Measurements from ENCODE around the gene RHOT1. TPM values are rescaled to one million over a fixed set of nuclear protein-coding genes. Genes with fewer than 3 reads are reported as not detected.

The RHOT1 gene
- total and polyA plus RNA-seq, 10 donors, result 21.2 to 57.1 (median 33.6) TPM

DNA sequence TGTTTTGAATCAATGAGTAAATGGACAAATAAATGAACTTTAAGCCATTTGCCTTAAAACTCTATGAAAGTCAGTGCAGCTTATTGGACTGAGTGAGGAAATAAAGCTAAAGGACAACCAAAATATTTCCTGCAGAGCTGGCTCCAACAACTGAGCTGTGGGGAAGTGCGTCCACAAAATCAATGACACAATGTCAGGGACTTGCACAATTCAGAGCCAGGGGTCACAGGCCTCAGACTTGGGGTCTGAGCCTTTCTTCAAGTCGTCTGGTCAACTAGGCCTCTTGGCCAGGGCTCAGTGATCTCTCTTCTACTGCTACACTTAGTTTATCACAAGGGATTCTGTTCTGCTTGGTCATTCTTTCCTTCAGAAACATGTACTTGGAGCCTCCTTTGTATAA is 97.2 kb downstream of the RHOT1 start:
- Histone ChIP-seq H3K27me3 (replicated peaks in 1 of 7) (no peaks in the 10 kb centered on the region), H3K4me3 (no peak overlapping the region), H3K9me3 (no peaks in the 10 kb centered on the region), H3K4me1 (peaks cover 0 to 19% (median 2%) of the 10 kb centered on the region in 6 donors), H3K27ac (peak overlapping the region in 2 of 8 donors; percentile 31 to 57), H3K36me3 (no peaks in the 10 kb centered on the region)
- 34 to 72% (median 54%) methylated on average over 2 of the region's 2 CpGs for WGBS, 5 donors
- intact Hi-C loops (cut with DNase I; ENCODE audit: low total_unique reads), result no loop called here
- DNase-seq, result no peak
- TF ChIP-seq, protein P1, sequence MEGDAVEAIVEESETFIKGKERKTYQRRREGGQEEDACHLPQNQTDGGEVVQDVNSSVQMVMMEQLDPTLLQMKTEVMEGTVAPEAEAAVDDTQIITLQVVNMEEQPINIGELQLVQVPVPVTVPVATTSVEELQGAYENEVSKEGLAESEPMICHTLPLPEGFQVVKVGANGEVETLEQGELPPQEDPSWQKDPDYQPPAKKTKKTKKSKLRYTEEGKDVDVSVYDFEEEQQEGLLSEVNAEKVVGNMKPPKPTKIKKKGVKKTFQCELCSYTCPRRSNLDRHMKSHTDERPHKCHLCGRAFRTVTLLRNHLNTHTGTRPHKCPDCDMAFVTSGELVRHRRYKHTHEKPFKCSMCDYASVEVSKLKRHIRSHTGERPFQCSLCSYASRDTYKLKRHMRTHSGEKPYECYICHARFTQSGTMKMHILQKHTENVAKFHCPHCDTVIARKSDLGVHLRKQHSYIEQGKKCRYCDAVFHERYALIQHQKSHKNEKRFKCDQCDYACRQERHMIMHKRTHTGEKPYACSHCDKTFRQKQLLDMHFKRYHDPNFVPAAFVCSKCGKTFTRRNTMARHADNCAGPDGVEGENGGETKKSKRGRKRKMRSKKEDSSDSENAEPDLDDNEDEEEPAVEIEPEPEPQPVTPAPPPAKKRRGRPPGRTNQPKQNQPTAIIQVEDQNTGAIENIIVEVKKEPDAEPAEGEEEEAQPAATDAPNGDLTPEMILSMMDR (IDR thresholded peaks at IDR 0.05 in 8 of 11, conservative IDR thresholded peaks at IDR 0.05 in 3 of 11), result no peak
- peak in 1 of 3 donors; percentile 24 for TF ChIP-seq POLR2AphosphoS5 (IDR thresholded peaks at IDR 0.05)

DNA sequence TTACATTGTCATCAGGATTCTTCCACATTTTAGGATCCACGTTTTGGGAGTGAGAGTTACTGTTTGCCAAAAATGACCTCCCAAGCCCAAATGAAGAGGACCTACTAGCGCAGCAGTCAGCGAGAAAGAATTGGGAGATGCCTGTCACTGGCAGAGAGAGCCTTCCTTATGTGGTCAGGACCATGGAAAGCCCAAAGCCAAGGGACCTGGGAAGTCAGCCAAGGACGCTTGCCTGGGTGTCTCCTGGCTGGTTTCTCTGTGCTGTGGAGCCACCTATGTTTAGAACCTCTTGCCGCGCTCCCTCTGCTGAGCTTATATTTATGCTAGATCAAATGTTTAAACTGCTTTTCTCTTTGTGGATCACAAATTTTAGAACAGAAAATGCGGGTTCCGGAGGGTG is 98.4 kb downstream of the RHOT1 start:
- H3K9me3 ChIP-seq, result no peaks in the 10 kb centered on the region
- WGBS, 5 donors, result 75 to 92% (median 87%) methylated on average over 8 of the region's 8 CpGs

DNA sequence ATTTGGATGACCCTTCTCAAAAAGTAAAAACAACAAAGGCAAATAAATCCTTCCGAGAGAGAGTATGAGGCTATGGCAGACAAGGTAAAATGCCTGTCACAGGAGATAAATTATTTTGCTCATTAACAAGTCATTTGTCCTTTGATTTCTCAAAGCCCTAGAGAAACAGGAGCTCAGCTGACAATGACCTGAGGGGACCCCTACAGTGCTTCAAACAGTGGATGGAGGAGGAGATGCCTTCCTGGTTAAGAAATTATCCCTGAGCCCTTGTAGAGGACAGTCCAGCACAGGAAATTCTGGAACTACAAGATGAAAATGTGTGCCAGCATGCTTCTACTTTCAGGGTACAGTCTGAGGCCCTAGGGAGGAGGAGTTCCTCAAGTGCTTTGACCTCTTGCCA is 99.3 kb downstream of the RHOT1 start:
- H3K27me3 ChIP-seq (replicated peaks in 1 of 7), result no peaks in the 10 kb centered on the region
- WGBS, 5 donors, result 85 to 95% (median 91%) methylated on average over 1 of the region's 1 CpG
- H3K4me1 ChIP-seq, result peaks cover 0 to 26% (median 2%) of the 10 kb centered on the region in 6 donors
- H3K9me3 ChIP-seq, result no peaks in the 10 kb centered on the region
- no peak for DNase-seq
- no peaks in the 10 kb centered on the region for H3K36me3 ChIP-seq
- H3K4me3 ChIP-seq, result no peak overlapping the region
- intact Hi-C loops (cut with DNase I; ENCODE audit: low total_unique reads), result no loop called here
- peak overlapping the region in 1 of 8 donors; percentile 27 for H3K27ac ChIP-seq
- no peak for TF ChIP-seq POLR2A (IDR thresholded peaks at IDR 0.05)
- no peak for TF ChIP-seq POLR2AphosphoS5 (IDR thresholded peaks at IDR 0.05)
- TF ChIP-seq, protein P1 (IDR thresholded peaks at IDR 0.05 in 8 of 11, conservative IDR thresholded peaks at IDR 0.05 in 3 of 11), result no peak

More for the DNA sequence above, 98.4 kb downstream of the RHOT1 start:
- intact Hi-C loops (cut with DNase I; ENCODE audit: low total_unique reads), result no loop called here
- Histone ChIP-seq H3K4me1 (peaks cover 0 to 26% (median 2%) of the 10 kb centered on the region in 6 donors), H3K36me3 (no peaks in the 10 kb centered on the region), H3K4me3 (no peak overlapping the region), H3K27me3 (replicated peaks in 1 of 7) (no peaks in the 10 kb centered on the region), H3K27ac (no peak overlapping the region)
- TF ChIP-seq POLR2A (IDR thresholded peaks at IDR 0.05), result no peak
- TF ChIP-seq, protein P1 (IDR thresholded peaks at IDR 0.05 in 8 of 11, conservative IDR thresholded peaks at IDR 0.05 in 3 of 11), result no peak
- TF ChIP-seq POLR2AphosphoS5 (IDR thresholded peaks at IDR 0.05), result no peak
- DNase-seq, result no peak

DNA sequence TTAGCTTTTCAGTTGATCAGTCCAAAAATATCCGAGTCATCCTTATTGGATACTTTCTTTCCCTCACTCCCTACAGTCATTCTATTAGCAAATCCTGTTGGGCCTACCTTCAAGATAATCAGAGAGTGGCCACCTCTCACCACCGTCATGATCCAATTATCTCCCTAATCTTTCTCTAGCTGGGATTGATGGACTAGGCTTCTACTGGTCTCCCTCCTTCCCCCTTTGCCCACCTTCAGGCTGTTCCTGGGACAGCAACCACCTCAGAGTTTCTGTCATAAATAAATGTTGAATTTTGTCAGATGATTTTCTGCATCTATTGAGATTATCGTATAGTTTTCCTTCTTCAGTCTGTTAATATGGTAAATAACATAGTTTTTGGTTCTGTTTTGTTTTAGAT is 107.2 kb downstream of the RHOT1 start:
- Histone ChIP-seq H3K36me3 (no peaks in the 10 kb centered on the region), H3K9me3 (no peaks in the 10 kb centered on the region), H3K4me1 (peaks cover 0 to 6% (median 0%) of the 10 kb centered on the region in 6 donors), H3K27me3 (replicated peaks in 1 of 7) (no peaks in the 10 kb centered on the region), H3K27ac (no peak overlapping the region), H3K4me3 (no peak overlapping the region)
- WGBS, 5 donors, result 88 to 96% (median 92%) methylated on average over 3 of the region's 3 CpGs
- DNase-seq, result no peak
- TF ChIP-seq, protein P1 (IDR thresholded peaks at IDR 0.05 in 8 of 11, conservative IDR thresholded peaks at IDR 0.05 in 3 of 11), result no peak
- TF ChIP-seq POLR2A (IDR thresholded peaks at IDR 0.05), result no peak
- TF ChIP-seq POLR2AphosphoS5 (IDR thresholded peaks at IDR 0.05), result no peak
- intact Hi-C loops (cut with DNase I; ENCODE audit: low total_unique reads), result no loop called here
